Measurements from ENCODE around the gene CXXC1.
"Not testable (repeated sequence)": the region's sequence is repeated elsewhere in the genome, so short reads cannot be mapped to it uniquely, and the experiment has no call there.

CXXC1 gene

DNA sequence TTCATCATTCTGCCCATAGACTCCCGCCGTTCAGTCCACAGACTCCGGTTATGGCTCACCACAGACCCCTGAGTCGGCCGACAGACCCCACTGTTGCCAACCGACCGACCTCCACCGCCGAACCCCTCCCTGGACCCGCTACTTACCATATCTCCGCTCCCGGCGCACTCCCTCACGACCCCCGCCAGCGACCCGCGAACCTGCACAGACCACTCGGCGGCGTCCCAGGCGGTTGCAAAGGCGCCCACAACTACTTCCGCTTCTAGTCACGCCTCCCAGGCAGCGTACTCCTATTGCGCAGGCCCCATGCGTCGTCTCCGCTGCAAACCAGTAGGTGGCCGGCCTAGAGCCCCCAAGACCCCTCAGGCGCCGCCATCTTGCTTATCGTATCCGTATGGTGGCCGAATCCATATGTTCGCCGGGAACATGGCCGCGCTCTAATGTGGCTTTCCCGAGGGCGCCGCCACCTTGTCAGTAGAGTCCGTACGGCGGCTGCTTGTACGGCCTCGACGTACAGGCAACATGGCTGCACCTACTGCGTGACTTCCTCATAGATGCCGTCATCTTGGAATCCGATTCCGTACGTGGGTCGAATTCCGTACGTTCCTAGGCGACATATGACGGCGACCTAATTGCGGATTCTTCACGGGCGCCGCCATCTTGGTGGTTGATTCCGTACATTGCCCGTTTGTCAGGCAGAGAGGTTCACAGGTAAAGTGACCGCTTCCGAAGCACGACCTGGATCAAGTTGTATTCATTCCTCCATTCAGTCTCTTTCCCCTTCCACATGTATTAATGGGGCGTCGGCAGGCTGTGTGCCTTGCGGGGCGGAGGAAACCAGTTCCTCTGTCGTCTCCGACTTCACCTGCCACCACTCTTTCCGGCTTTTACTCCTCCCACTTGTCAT lies at the start of gene CXXC1:
Gene CXXC1, minus strand, starts transcription at position 252 of the 907 bp plus-strand sequence. Its CDS starts 103 bp downstream, at position 149.
- peak; percentile 99 to 100 for DNase-seq

DNA sequence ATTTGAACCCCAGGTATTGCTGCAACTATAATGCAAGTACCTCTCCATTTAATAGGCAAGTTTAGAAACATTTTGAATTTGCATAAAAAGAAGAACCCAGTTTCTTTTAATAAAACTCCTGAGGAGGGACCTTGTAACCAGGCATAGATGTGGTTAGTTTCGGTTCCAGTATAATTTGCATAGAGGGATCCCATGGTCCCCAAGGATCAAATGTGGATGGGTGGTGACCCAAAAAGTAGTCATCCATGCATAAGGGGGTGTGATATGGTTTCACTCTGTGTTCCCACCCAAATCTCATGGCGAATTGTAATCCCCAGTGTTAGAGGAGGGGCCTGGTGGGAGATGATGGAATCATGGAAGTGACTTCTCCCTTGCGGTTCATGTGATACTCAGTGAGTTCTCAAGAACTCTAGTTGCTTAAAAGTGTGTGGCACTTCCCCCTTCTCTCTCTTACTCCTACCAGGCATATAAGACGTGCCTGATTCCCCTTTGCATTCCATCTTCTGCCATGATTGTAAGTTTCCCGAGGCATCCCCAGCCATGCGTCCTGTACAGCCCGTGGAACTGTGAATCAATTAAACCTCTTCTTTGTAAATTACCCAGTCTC lies 47.2 kb upstream of the CXXC1 start:
- no peak for DNase-seq

DNA sequence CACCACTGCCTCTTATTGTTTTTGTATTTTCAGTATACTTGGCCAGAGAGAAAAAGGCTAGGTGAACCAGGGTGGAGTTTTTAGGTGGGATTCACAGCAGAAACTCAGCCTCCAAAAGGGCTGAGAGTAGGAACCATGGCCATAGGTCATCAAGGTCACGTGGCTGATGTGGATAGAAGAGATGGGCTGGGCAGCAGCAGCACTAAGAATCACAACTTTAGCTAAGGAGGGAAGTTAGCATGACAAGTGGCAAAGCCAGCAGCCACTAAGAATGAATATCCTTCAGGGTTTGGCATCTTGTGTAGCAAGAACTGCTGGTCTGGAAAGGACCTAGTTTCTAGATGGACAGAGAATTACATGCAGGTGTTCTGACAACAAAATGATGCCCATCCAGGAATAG lies 44.2 kb upstream of the CXXC1 start:
- DNase-seq, result no peak

GRCh38 chr18:50330176-50330575 lies 42.7 kb upstream of the CXXC1 start:
- no peak for DNase-seq

GRCh38 chr18:50327983-50328382 lies 40.5 kb upstream of the CXXC1 start:
- no peak for DNase-seq

DNA sequence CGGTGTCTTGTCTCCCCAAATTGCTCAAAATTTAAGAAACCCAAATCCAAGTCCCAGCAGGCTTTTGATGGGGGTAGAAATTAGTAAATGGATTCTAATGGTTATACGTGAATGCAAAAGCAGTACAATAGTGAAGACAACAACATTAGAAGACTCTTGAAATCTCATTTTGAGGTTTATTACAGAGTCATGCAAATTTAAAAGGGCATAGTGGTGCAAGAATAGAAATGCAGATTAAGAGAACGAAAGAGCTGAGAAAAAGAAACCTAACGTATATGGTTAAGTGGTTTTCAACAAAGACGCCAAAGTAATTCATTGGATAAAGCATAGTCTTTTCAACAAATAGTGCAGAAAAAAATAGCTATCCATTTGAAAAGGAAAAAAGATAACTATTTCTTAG lies 33.2 kb upstream of the CXXC1 start:
- no peak for DNase-seq

DNA sequence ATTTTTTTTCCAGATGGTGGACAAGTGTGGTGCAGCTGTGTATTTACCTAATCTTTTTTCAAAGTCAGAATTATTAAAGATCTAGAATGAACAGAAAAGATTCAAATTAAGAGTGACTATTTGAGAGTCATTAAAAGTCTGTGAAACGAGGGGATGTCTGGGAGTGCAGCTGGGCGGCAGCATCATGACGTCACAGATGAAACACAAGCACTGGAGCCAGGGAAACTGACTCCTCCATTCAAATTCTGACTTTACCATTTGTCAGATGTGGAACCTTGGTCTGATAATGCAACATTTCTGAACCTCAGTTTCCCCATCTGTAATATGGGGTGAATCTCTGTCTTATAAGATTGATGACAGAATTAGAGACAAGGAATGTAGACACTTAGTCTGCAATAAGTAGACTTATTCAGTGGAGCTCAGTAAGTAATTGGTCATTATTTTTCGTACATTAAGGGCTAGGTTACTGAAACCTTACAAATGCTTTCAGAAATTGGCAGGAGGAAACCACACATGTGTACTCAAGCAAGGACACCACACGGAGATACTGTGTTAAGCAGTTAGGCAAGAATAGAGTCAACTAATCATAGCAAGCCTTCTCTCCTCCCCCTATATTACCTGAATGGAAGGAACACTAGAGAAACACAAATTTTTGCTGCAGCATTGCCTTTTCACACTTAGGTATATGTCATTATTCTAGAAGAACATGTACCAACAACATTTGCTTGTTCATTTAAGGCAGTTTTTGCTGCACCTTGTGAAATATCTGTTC lies 27.8 kb upstream of the CXXC1 start:
- DNase-seq, result no peak

GRCh38 chr18:50313873-50314460 lies 26.5 kb upstream of the CXXC1 start:
- DNase-seq, result no peak

DNA sequence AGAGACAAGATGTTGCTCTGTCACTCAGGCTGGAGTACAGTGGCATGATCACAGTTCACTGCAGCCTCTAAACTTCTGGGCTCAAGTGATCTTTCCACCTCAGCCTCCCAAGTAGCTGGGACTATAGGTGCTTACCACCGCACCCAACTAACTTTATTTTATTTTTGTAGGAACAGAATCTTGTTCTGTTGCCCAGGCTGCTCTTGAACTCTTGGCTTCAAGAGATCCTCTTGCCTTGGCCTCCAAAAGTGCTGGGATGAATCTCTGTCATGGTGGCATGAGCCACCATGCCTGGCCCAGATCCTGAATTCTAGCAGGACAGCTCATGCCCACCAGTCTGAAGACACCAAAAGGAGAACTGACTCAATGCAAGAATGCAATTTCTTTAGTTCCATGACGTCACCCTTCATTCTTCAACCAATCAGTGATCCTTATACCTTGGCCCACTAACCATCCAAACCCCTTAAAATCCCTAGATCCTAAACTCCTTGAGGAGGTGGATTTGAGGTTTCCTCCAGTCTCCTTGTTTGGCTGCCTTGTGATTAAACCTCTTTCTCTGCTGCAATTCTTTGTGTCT lies 25.6 kb upstream of the CXXC1 start:
- no peak for DNase-seq

DNA sequence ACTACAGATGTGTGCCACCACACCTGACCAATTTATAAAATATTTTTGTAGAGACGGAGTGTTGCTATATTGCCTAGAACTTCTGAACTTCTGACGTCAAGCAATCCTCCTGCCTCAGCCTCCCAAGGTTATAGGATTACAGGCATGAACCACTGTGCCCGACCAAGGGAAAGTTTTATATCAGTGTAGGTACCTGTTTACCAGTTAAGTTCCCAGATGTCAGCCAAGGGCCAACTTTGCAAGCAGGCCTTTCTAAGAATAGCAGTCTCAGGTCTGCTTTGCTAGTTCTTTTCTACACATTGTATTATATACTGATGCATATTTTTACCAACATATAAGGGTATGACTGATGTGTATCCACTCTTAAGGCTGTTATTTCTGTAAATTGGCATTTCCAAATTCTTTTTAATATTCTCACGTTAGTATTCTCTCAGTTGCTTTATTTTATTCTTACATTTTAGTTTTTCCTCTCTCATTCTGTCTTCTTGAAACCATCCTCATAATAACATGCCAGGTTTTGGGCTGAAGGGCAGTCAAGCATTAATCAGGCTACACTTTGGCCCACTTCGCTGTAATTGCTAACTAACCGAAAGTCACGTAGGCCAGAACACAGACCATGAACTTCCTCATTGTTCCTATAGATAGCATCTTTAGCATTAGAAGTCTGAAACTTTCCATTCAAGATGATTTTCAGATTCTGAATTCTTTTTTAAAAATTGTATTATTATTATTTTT lies 25.0 kb upstream of the CXXC1 start:
- DNase-seq, result no peak

- no peak for DNase-seq
Observed at GRCh38 chr18:50311650-50312049, 24.2 kb upstream of the CXXC1 start.

DNA sequence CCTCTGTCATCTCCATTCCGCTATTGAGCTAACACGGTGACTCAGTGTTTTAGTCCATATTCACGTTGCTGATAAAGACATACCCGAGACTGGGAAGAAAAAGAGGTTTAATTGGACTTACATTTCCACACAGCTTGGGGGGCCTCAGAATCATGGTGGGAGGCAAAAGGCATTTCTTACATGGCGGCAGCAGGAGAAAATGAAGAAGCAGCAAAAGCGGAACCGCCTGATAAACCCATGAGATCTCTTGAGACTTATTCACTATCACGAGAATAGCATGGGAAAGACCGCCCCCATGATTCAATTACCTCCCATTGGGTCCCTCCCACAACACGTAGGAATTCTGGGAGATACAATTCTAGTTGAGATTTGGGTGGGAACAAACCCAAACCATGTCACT lies 22.6 kb upstream of the CXXC1 start:
- no peak for DNase-seq

DNA sequence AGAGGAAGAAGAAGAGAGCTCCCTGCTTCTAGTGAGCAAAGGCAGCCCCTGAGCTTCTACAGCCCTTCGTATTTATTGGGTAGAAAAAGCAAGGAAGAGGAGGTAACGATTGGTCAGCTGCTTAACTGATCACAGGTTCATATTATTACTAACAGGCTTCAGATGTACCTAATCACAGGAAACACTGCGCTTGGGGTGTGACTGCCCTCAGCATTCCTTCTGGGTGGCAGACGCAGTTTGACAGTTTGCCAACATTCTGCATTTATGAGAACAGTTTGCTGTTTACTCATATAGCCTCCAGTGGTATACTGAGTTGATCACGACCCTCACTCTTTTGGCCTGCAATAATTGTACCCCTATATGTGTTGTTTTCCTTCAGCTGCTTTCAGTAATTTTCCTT lies 21.4 kb upstream of the CXXC1 start:
- not testable (repeated sequence) for DNase-seq

- peak; percentile 69 to 95 for DNase-seq
Observed at GRCh38 chr18:50307738-50308470, 20.4 kb upstream of the CXXC1 start.

DNA sequence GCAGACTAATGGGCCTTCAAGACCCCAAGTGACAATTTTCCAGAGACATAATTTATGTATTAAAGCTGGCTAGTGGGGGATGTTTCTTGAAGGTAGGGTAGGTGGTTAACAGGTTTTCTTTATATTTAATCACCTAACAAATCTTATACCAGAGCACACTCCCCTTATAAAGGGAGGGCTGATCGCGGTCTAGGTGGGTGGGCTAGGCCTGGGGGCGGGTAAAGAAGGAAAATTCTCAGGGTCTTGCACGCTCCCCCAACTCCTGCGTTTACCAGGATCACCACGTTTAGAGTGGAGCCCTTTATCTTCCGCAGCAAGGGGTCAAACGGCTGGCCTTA lies 19.9 kb upstream of the CXXC1 start:
- DNase-seq, result no peak

DNA sequence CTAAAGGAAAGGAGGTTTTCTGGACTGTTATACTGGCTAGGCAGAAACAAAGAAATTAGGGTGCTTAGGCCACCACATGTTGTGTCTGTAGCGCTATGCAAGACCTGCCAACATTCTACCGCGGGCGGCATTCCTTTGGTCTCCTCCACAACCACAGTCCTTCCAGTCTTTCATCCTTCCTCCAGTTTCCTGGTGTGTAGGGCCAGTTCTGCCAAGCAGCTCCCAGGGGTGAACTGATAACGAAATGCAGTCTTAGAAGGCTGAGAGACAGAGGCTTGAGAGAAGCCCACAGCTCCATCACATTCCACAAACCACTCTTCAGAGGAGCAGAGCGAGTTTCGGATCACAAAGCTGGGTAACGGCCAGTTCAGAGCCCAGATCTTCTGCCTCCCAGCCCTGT lies 19.5 kb upstream of the CXXC1 start:
- DNase-seq, result no peak

GRCh38 chr18:50301074-50301473 lies 13.6 kb upstream of the CXXC1 start:
- no peak for DNase-seq

- DNase-seq, result no peak
Observed at GRCh38 chr18:50299626-50300388, 12.3 kb upstream of the CXXC1 start.

- DNase-seq, result peak in 1 of 2 experiments; percentile 17
Observed at GRCh38 chr18:50298443-50299284, 11.2 kb upstream of the CXXC1 start.
